ENCODE measurements around the gene NSUN2. TPM values are rescaled to one million over a fixed set of nuclear protein-coding genes. Genes with fewer than 3 reads are reported as not detected.

The NSUN2 gene
- total and polyA plus RNA-seq, 12 donors, result 21.3 to 66.8 (median 40.2) TPM

- no peak for DNase-seq
- no peaks in the 10 kb centered on the region for H3K4me1 ChIP-seq (replicated peaks in 1 of 2)
- no peak overlapping the region for H3K27ac ChIP-seq
- intact Hi-C loops (cut with DNase I), result no loop called here
- no peaks in the 10 kb centered on the region for H3K27me3 ChIP-seq
- no peaks in the 10 kb centered on the region for H3K36me3 ChIP-seq (replicated peaks in 1 of 2)
- no peak overlapping the region for H3K4me3 ChIP-seq
- TF ChIP-seq CTCF (IDR thresholded peaks at IDR 0.05) (no peak), POLR2A (IDR thresholded peaks at IDR 0.05) (no peak)
- 70 to 85% (median 75%) methylated on average over 10 to 11 of the region's 11 CpGs for WGBS, 4 donors
- no peaks in the 10 kb centered on the region for H3K9me3 ChIP-seq (replicated peaks in 1 of 3)
Observed at GRCh38 chr5:6553972-6554371, 78.9 kb downstream of the NSUN2 start.

- TF ChIP-seq CTCF (IDR thresholded peaks at IDR 0.05) (no peak), POLR2A (IDR thresholded peaks at IDR 0.05) (no peak)
- no peaks in the 10 kb centered on the region for H3K9me3 ChIP-seq (replicated peaks in 1 of 3)
- H3K4me1 ChIP-seq (replicated peaks in 1 of 2), result no peaks in the 10 kb centered on the region
- no peaks in the 10 kb centered on the region for H3K27me3 ChIP-seq
- H3K27ac ChIP-seq, result no peak overlapping the region
- H3K36me3 ChIP-seq (replicated peaks in 1 of 2), result no peaks in the 10 kb centered on the region
- intact Hi-C loops (cut with DNase I), result no loop called here
- WGBS, 4 donors, result 82 to 100% (median 85%) methylated on average over 3 to 7 of the region's 7 CpGs
- no peak overlapping the region for H3K4me3 ChIP-seq
- no peak for DNase-seq
Observed at GRCh38 chr5:6552612-6553011, 80.2 kb downstream of the NSUN2 start.

- WGBS, 4 donors, result 86 to 97% (median 92%) methylated on average over 6 of the region's 6 CpGs
- Histone ChIP-seq H3K27me3 (no peaks in the 10 kb centered on the region), H3K9me3 (replicated peaks in 1 of 3) (no peaks in the 10 kb centered on the region), H3K36me3 (replicated peaks in 1 of 2) (no peaks in the 10 kb centered on the region), H3K4me3 (no peak overlapping the region), H3K4me1 (replicated peaks in 1 of 2) (no peaks in the 10 kb centered on the region), H3K27ac (no peak overlapping the region)
- TF ChIP-seq POLR2A (IDR thresholded peaks at IDR 0.05) (no peak), CTCF (IDR thresholded peaks at IDR 0.05) (no peak)
- DNase-seq, result no peak
- intact Hi-C loops (cut with DNase I), result no loop called here
Observed at GRCh38 chr5:6551955-6552313, 80.9 kb downstream of the NSUN2 start.

GRCh38 chr5:6551287-6551954 is 81.4 kb downstream of the NSUN2 start:
- H3K27ac ChIP-seq, result no peak overlapping the region
- WGBS, 4 donors, result 80 to 84% (median 83%) methylated on average over 5 to 17 of the region's 17 CpGs
- H3K4me3 ChIP-seq, result no peak overlapping the region
- H3K36me3 ChIP-seq (replicated peaks in 1 of 2), result no peaks in the 10 kb centered on the region
- no peaks in the 10 kb centered on the region for H3K27me3 ChIP-seq
- DNase-seq, result no peak
- no peaks in the 10 kb centered on the region for H3K9me3 ChIP-seq (replicated peaks in 1 of 3)
- no peak for TF ChIP-seq CTCF (IDR thresholded peaks at IDR 0.05)
- TF ChIP-seq POLR2A (IDR thresholded peaks at IDR 0.05), result no peak
- H3K4me1 ChIP-seq (replicated peaks in 1 of 2), result no peaks in the 10 kb centered on the region
- intact Hi-C loops (cut with DNase I), result no loop called here

Data from adrenal gland (tissue), 12 donors.